K562 (cell line): Measurements from ENCODE around the gene ARMCX6. TPM values are rescaled to one million over a fixed set of nuclear protein-coding genes. Genes with fewer than 3 reads are reported as not detected.
A peak's percentile ranks its signal among the peaks of the same experiment; 100 is the strongest.

Experiments
- CBX3 ChIP-seq, 2 experiments: IDR thresholded peaks; 1 replicate in 1 of 2; 2 replicates in 1 of 2; pipeline ENCODE4 v1.6.1; 2012; ENCODE audit warnings: inconsistent platforms in 2 of 2, low read length in 2 of 2, borderline replicate concordance in 1 of 2, control low read depth in 1 of 2
- CCAR2 ChIP-seq: fragments of 200-400 bp; formaldehyde crosslinking; IDR thresholded peaks from 2 replicates; pipeline ENCODE4 v1.6.1; 2017; ENCODE audit warnings: mild to moderate bottlenecking, low read depth, low read length
- E2F6 ChIP-seq, 2 experiments: IDR thresholded peaks; 2 replicates each; pipeline ENCODE4 v1.6.1; 2011; ENCODE audit warnings: borderline replicate concordance in 1 of 2, control low read depth in 1 of 2, low read depth in 1 of 2, low read length in 1 of 2, mild to moderate bottlenecking in 1 of 2, mixed read lengths in 1 of 2, moderate library complexity in 1 of 2; ENCODE audit not compliant: insufficient read depth in 1 of 2, insufficient read length in 1 of 2, poor library complexity in 1 of 2, severe bottlenecking in 1 of 2; ENCODE audit errors: extremely low read depth in 1 of 2
- ETS2 ChIP-seq: IDR thresholded peaks from 2 replicates; pipeline ENCODE4 v1.6.1; 2016; ENCODE audit warnings: borderline replicate concordance, missing genetic modification characterization, mild to moderate bottlenecking, moderate library complexity, missing compliant biosample characterization; ENCODE audit not compliant: poor library complexity, severe bottlenecking
- GATA2 ChIP-seq: sonication (generic); formaldehyde crosslinking; IDR thresholded peaks from 2 replicates; pipeline ENCODE4 v1.4.0; 2020; ENCODE audit warnings: mild to moderate bottlenecking, missing genetic modification reagents
- ILK ChIP-seq: fragments of 450-650 bp; IDR thresholded peaks from 2 replicates; pipeline ENCODE4 v1.6.1; 2016; ENCODE audit warnings: missing genetic modification characterization, low read depth, mild to moderate bottlenecking, missing compliant biosample characterization, moderate library complexity, borderline replicate concordance
- KLF13 ChIP-seq: fragments of 450-650 bp; IDR thresholded peaks from 2 replicates; pipeline ENCODE4 v1.6.1; 2016; ENCODE audit warnings: missing genetic modification characterization, low read depth, mild to moderate bottlenecking, missing compliant biosample characterization, moderate library complexity, borderline replicate concordance
- MXI1 ChIP-seq: IDR thresholded peaks from 2 replicates; pipeline ENCODE4 v1.6.1; 2011; ENCODE audit warnings: low read depth, mild to moderate bottlenecking, improper control_type of control experiment, low read length
- NFYB ChIP-seq: IDR thresholded peaks from 2 replicates; pipeline ENCODE4 v1.6.1; 2011; ENCODE audit warnings: mild to moderate bottlenecking, moderate library complexity; ENCODE audit not compliant: insufficient read length; ENCODE audit errors: extremely low read depth
- PML ChIP-seq: IDR thresholded peaks from 2 replicates; pipeline ENCODE4 v1.6.1; 2012; ENCODE audit warnings: low read length, inconsistent platforms
- PRPF4 ChIP-seq: fragments of 200-400 bp; formaldehyde crosslinking; IDR thresholded peaks from one replicate; pipeline ENCODE4 v1.6.1; 2017; ENCODE audit warnings: low read length, low read depth, mild to moderate bottlenecking; ENCODE audit not compliant: insufficient read depth, poor library complexity, severe bottlenecking
- RBFOX2 ChIP-seq: fragments of 200-400 bp; formaldehyde crosslinking; IDR thresholded peaks from 2 replicates; pipeline ENCODE4 v1.6.1; 2017; ENCODE audit warnings: low read depth, mild to moderate bottlenecking, low read length, moderate library complexity
- RFX7 ChIP-seq: fragments of 250-450 bp; sonication (Bioruptor Pico); IDR thresholded peaks from 2 replicates; pipeline ENCODE4 v1.5.1; 2021; ENCODE audit warnings: mild to moderate bottlenecking
- SIRT6 ChIP-seq: IDR thresholded peaks from one replicate; pipeline ENCODE4 v1.6.1; 2012; ENCODE audit warnings: low read depth, mild to moderate bottlenecking, control low read depth, inconsistent platforms, low read length, moderate library complexity
- SMAD4 ChIP-seq: fragments of 250-450 bp; sonication (Bioruptor Pico); conservative IDR thresholded peaks from 2 replicates; pipeline ENCODE4 v1.8.0; 2021; ENCODE audit warnings: inconsistent platforms, mild to moderate bottlenecking, moderate library complexity
- TGIF2 ChIP-seq: sonication (generic); formaldehyde crosslinking; IDR thresholded peaks from 2 replicates; pipeline ENCODE4 v1.8.1; 2022; ENCODE audit warnings: mild to moderate bottlenecking, missing genetic modification reagents, moderate library complexity
- USF1 ChIP-seq: sonication (generic); formaldehyde crosslinking; IDR thresholded peaks from 2 replicates; pipeline ENCODE4 v1.9.0; 2022; ENCODE audit warnings: mild to moderate bottlenecking, missing genetic modification reagents
- ZBED1 ChIP-seq: IDR thresholded peaks from 2 replicates; pipeline ENCODE4 v1.6.1; 2014
- ZKSCAN3 ChIP-seq: fragments of 250-450 bp; sonication (Bioruptor Pico); IDR thresholded peaks from 2 replicates; pipeline ENCODE4 v1.4.0; 2020
- ZNF217 ChIP-seq: sonication (generic); formaldehyde crosslinking; IDR thresholded peaks from 2 replicates; pipeline ENCODE4 v1.8.0; 2022; ENCODE audit warnings: mild to moderate bottlenecking, missing genetic modification reagents
- ZNF586 ChIP-seq: fragments of 450-650 bp; formaldehyde crosslinking; conservative IDR thresholded peaks from 2 replicates; pipeline ENCODE4 v1.4.0; 2020; ENCODE audit warnings: mild to moderate bottlenecking, moderate library complexity
- ZNF830 ChIP-seq: fragments of 250-450 bp; sonication (Bioruptor Pico); IDR thresholded peaks from 2 replicates; pipeline ENCODE4 v1.5.0; 2021; ENCODE audit warnings: mild to moderate bottlenecking
- polyA plus RNA-seq, 8 experiments: library from polyadenylated mRNA; depleted of rRNA in 4 of 8; stranded (reverse) in 5 of 8; unstranded in 3 of 8; fragments of >200 nt; fragmentation: Nextera tagmentation in 2 of 8; fragmentation: Illumina TruSeq in 1 of 8; extraction: Ambion mirVana in 2 of 8; extraction: Trizol in 1 of 8; gene quantifications; 2 replicates each; pipeline versions ENCODE4 v1.2.1 to v1.2.3, GENCODE V29; 2011 to 2014; ENCODE audit warnings: inconsistent platforms in 1 of 8, missing spikeins in 1 of 8
- total RNA-seq, 7 experiments: library from RNA; depleted of rRNA in 6 of 7; stranded (reverse); fragments of >200 nt in 6 of 7; fragmentation: Illumina TruSeq in 2 of 7; extraction: Trizol in 2 of 7; gene quantifications; 2 replicates each; pipeline versions ENCODE4 v1.2.1 to v1.2.3, GENCODE V29; 2011 to 2021; ENCODE audit warnings: low replicate concordance in 1 of 7

The ARMCX6 gene
- total and polyA plus RNA-seq, 9 of the 15 experiments (the other 6 are each of a cell fraction or from before 2014, with no cell fraction given): 15.4 to 41.2 (median 24.6) TPM

GRCh38 chrX:101617211-101618191, at the start of gene ARMCX6 (continued):
- no peak for TF ChIP-seq ILK (tag)
- TF ChIP-seq RFX7 (CRISPR knock-in tag): no peak
- TF ChIP-seq CBX3 (IDR thresholded peaks at IDR 0.05; ENCODE audit: borderline replicate concordance in 1 of 2, low read length in 2 of 2): no peak
- no peak for TF ChIP-seq ZKSCAN3 (CRISPR knock-in tag)
- no peak for TF ChIP-seq ZNF586 (CRISPR knock-in tag)
- TF ChIP-seq ZNF217: no peak
- peak; percentile 52; the same call in 1 of the 2 replicates for TF ChIP-seq RBFOX2
- peak in 1 of 2 experiments; percentile 48 for TF ChIP-seq E2F6 (IDR thresholded peaks at IDR 0.05; ENCODE audit: borderline replicate concordance in 1 of 2, extremely low read depth in 1 of 2, insufficient read depth in 1 of 2, insufficient read length in 1 of 2, low read depth in 1 of 2, low read length in 1 of 2, poor library complexity in 1 of 2, severe bottlenecking in 1 of 2)
- TF ChIP-seq KLF13 (tag): no peak
- TF ChIP-seq SMAD4: no peak
- TF ChIP-seq PML: no peak
- peak; percentile 91 for TF ChIP-seq USF1 (CRISPR knock-in tag)
- TF ChIP-seq MXI1: no peak
- TF ChIP-seq NFYB: no peak
- TF ChIP-seq CCAR2: no peak
- no peak for TF ChIP-seq ZNF830 (CRISPR knock-in tag)
- TF ChIP-seq PRPF4: no peak
- no peak for TF ChIP-seq ZBED1
- TF ChIP-seq GATA2: no peak
- no peak for TF ChIP-seq SIRT6
- no peak for TF ChIP-seq TGIF2
- TF ChIP-seq ETS2 (tag): no peak
